Measurements from ENCODE around the gene MOCS1.

The MOCS1 gene

DNA sequence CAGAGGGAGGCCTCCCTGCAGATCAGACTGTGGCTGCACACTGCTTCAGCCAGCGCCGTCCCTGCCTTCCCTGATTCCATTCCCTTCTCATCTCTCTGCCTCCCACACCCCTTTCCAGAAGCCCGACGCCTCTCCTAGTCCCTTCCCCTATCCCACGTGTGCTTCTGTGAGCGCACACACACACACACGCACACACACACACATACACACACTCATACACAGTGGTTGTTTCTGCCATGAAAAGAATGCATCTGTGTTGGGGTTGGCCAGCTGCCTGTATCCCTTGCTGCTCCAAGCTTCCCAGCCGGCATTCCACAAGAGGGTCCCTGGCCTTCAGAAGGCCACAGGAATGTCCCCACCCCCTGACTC is 51.7 kb downstream of the MOCS1 start:
- TF ChIP-seq, protein P1, sequence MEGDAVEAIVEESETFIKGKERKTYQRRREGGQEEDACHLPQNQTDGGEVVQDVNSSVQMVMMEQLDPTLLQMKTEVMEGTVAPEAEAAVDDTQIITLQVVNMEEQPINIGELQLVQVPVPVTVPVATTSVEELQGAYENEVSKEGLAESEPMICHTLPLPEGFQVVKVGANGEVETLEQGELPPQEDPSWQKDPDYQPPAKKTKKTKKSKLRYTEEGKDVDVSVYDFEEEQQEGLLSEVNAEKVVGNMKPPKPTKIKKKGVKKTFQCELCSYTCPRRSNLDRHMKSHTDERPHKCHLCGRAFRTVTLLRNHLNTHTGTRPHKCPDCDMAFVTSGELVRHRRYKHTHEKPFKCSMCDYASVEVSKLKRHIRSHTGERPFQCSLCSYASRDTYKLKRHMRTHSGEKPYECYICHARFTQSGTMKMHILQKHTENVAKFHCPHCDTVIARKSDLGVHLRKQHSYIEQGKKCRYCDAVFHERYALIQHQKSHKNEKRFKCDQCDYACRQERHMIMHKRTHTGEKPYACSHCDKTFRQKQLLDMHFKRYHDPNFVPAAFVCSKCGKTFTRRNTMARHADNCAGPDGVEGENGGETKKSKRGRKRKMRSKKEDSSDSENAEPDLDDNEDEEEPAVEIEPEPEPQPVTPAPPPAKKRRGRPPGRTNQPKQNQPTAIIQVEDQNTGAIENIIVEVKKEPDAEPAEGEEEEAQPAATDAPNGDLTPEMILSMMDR (IDR thresholded peaks at IDR 0.05), result no peak
- peak overlapping the region; percentile 75 to 94 for H3K27ac ChIP-seq
- DNase-seq (ENCODE audit: low spot score), result peak; percentile 85
- H3K4me3 ChIP-seq, result peak overlapping the region; percentile 38

DNA sequence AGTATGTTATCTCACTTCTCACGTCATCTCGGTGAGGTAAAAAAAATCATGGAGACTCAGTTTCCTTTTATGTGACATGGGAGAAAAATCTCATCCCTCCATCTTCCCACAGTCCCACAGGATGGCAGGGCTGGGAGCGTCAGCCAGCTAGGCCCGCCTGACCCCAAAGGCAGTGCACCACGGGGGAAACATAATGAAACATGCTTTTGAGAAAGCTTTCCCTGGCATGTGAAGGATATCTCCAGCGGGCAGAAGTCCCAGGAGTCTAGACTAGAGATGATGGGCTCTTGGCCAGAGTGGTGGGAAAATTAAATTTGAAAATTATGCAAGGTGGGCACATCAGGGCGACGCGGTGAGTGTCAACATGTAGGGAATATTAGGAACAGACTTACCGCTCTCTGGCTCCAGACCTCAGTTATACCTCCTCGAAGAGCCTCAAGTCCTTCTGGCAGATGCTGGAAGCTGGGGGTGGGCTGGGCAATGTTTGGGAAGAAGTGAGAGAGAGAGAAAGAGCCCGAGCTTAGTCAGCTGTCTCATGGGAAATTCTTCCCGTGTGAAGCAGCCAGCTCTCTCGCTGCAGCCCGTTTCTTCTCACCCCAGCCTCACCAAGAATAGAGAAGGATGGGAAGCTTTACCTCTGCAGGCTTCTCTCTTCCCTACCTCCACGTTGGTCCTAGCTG is 52.3 kb downstream of the MOCS1 start:
- Histone ChIP-seq H3K27ac (peak overlapping the region; percentile 75 to 94), H3K4me3 (peak overlapping the region; percentile 38)
- DNase-seq (ENCODE audit: low spot score), result no peak
- TF ChIP-seq, protein P1 (IDR thresholded peaks at IDR 0.05), result no peak

DNA sequence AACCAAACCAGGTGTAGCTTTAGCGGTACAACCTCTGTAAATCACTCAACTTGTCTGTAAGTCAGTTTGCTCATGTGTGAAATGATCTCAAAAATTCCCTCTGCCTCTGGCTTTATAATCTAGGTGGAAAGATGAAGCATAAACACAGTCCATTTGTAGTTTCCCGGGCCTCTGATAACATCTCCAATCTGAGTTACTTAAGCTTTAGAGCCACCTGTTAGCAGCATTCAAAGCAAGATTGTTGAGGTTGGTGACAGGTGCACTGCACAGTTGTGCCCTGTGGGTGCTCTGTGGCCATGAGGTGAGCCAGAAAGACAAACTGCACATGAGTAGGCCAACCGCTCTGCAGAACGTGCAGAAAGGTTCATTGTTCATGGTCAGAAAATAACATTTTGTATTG is 53.7 kb downstream of the MOCS1 start:
- DNase-seq (ENCODE audit: low spot score), result no peak
- TF ChIP-seq, protein P1 (IDR thresholded peaks at IDR 0.05), result no peak
- Histone ChIP-seq H3K4me3 (no peak overlapping the region), H3K27ac (peak overlapping the region in 1 of 2 donors; percentile 94)

DNA sequence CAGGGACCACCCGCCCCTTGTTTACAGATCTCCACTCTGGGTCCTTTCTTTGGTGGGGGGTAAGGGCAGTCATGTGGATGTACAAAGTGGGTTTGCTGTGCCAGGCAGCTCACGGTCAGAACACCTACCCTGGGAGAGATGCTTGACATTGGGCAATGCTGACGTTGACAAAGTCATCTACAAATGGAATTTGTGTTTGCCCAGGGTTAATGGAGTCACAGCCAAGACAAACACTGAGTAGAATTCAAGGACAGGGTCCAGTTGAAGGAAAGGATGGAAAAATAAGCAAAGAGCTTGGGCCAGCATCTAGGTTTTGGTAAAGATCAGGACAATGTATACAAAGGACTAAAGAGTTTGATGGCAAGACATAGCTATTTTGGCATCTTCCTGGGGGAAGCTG is 54.7 kb downstream of the MOCS1 start:
- Histone ChIP-seq H3K4me3 (no peak overlapping the region), H3K27ac (peak overlapping the region; percentile 28 to 94)
- no peak for DNase-seq (ENCODE audit: low spot score)
- TF ChIP-seq, protein P1 (IDR thresholded peaks at IDR 0.05), result no peak

DNA sequence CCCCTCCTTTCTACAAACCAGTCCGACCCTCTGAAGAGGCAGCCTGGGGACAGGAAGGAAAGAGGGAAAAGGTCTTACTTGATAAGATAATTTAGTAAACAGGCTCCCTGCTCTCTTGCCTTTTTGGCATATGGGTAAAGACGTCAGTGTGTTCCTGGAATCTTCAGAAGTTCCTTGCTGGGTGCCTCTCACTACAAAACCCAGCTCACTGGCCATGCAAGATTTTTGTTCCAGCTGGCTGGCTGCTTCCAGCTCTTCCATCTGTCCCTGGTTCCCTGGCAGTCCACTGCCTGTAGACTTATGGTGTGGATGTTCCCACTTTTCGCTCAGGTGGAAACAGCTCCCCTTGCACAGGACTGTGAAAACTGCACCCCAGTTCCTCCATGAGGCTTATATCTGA is 57.4 kb downstream of the MOCS1 start:
- TF ChIP-seq, protein P1 (IDR thresholded peaks at IDR 0.05), result no peak
- no peak overlapping the region for H3K4me3 ChIP-seq
- no peak for DNase-seq (ENCODE audit: low spot score)
- H3K27ac ChIP-seq, result peak overlapping the region in 1 of 2 donors; percentile 94

DNA sequence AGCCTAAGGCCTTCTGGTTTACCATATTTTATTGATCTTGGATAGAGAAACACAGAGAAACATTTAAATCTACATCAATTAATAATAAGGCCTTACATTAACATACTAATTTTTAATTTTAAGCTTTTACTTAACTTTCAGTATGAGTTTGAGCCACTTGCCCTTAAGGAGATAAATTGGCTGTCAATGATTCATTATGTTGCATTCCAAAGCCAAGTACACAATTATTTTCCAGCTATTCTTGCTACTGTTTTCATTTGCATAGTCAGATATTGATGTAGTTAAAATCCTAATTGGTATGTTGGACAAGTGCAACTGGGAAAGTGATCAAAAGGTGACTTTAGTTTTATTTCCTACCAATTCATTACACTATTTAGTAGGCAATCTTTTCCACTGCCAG is 58.2 kb downstream of the MOCS1 start:
- no peak for DNase-seq (ENCODE audit: low spot score)
- TF ChIP-seq, protein P1 (IDR thresholded peaks at IDR 0.05), result no peak
- Histone ChIP-seq H3K27ac (no peak overlapping the region), H3K4me3 (no peak overlapping the region)

DNA sequence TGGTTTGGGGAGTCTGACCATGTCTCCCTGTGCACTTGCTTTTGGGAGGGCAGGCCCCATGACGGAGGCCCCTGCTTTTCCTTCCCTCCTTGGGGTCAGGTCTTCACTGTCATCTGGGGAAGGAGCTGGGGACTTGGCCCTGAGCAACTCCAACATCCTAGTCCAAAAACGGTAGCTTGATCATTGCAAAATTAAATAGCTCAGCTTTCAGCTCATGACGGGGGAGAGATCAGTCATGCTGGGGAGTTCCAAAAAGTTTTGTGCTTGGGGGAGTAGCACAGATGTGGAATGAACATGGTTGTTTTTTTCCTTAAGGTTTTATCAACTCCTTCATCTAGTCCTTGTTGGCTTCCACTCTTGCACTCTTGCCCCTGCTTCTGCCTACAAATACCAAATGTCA is 60.8 kb downstream of the MOCS1 start:
- Histone ChIP-seq H3K27ac (no peak overlapping the region), H3K4me3 (no peak overlapping the region)
- TF ChIP-seq, protein P1 (IDR thresholded peaks at IDR 0.05), result no peak
- DNase-seq (ENCODE audit: low spot score), result no peak

All from coronary artery (tissue), 2 donors.